Left kidney (tissue), 2 donors: Measurements from ENCODE around the gene DNAH7. TPM values are rescaled to one million over a fixed set of nuclear protein-coding genes. Genes with fewer than 3 reads are reported as not detected.
"Not testable (repeated sequence)": the region's sequence is repeated elsewhere in the genome, so short reads cannot be mapped to it uniquely, and the experiment has no call there.

ENCODE experiments used
- DNase-seq: peaks from one replicate; pipeline ENCODE4 v3.0.0-alpha.2; 2013
- polyA plus RNA-seq: library from polyadenylated mRNA; unstranded; fragments of 120-200 nt; gene quantifications from one replicate; pipeline ENCODE4 v1.2.1, GENCODE V29; 2013; ENCODE audit not compliant: insufficient read length

The DNAH7 gene
- polyA plus RNA-seq, 1 donor: 8.8 TPM

- DNase-seq: no peak
Observed at GRCh38 chr2:195727106-195727505, 341.5 kb downstream of the DNAH7 start.

- DNase-seq: no peak
Observed at GRCh38 chr2:195722075-195722474, 346.6 kb downstream of the DNAH7 start.

GRCh38 chr2:195721042-195721441 is 347.6 kb downstream of the DNAH7 start:
- DNase-seq: no peak

- DNase-seq: no peak
Observed at GRCh38 chr2:195716466-195716865, 352.2 kb downstream of the DNAH7 start.

- DNase-seq: no peak
Observed at GRCh38 chr2:195711478-195711877, 357.2 kb downstream of the DNAH7 start.

GRCh38 chr2:195709901-195710806 is 358.5 kb downstream of the DNAH7 start:
- DNase-seq: no peak

- no peak for DNase-seq
Observed at GRCh38 chr2:195706161-195706900, 362.3 kb downstream of the DNAH7 start.

GRCh38 chr2:195700480-195700879 is 368.2 kb downstream of the DNAH7 start:
- no peak for DNase-seq

GRCh38 chr2:195697681-195698220 is 370.9 kb downstream of the DNAH7 start:
- no peak for DNase-seq

GRCh38 chr2:195696012-195696411 is 372.6 kb downstream of the DNAH7 start:
- DNase-seq: no peak

GRCh38 chr2:195695002-195695631 is 373.5 kb downstream of the DNAH7 start:
- DNase-seq: no peak

- DNase-seq: no peak
Observed at GRCh38 chr2:195694553-195694952, 374.1 kb downstream of the DNAH7 start.

GRCh38 chr2:195692531-195692930 is 376.1 kb downstream of the DNAH7 start:
- DNase-seq: not testable (repeated sequence)

Other genes with a start within 250 kb of the DNAH7 start
- 13.3 TPM for gene STK17B, start 102.7 kb upstream of the DNAH7 start, polyA plus RNA-seq